ENCODE measurements around the gene PAF1.

GRCh38 chr19:39399668-39400050, 8.8 kb upstream of the PAF1 start:
- TF ChIP-seq CTCF (IDR thresholded peaks at IDR 0.05; ENCODE audit: low read length) (no peak), EZH2 (optimal IDR thresholded peaks at IDR 0.05; ENCODE audit: low read depth, low read length) (no peak)

Measured in MM.1S (cell line).